Testis (tissue), 3 donors: ENCODE measurements around the gene CIPC. TPM values are rescaled to one million over a fixed set of nuclear protein-coding genes. Genes with fewer than 3 reads are reported as not detected.

Experiments used
- DNase-seq: peaks from one replicate; pipeline ENCODE4 v3.0.0-alpha.2; 2019
- H3K27ac ChIP-seq, 2 donors: fragments of 200-600 bp; sonication (generic); one replicate each; pipeline ENCODE4 v1.5.1; 2019
- H3K27me3 ChIP-seq: fragments of 200-600 bp; sonication (generic); one replicate; pipeline ENCODE4 v1.5.1; 2019
- H3K36me3 ChIP-seq: fragments of 200-600 bp; sonication (generic); one replicate; pipeline ENCODE4 v1.5.1; 2017; ENCODE audit warnings: low read depth; ENCODE audit errors: missing control alignments
- H3K4me1 ChIP-seq: fragments of 200-600 bp; sonication (generic); one replicate; pipeline ENCODE4 v1.5.1; 2019
- H3K4me3 ChIP-seq, 2 donors: fragments of 200-600 bp; sonication (generic); one replicate each; pipeline ENCODE4 v1.5.1; 2017 to 2019
- H3K9me3 ChIP-seq: fragments of 200-600 bp; sonication (generic); one replicate; pipeline ENCODE4 v1.5.1; 2017
- CTCF ChIP-seq, 3 experiments: fragments of 450-650 bp in 2 of 3; fragments of 200-600 bp in 1 of 3; sonication (generic) in 1 of 3; IDR thresholded peaks; one replicate each; pipeline ENCODE4 v1.5.1; 2016 to 2019; ENCODE audit warnings: antibody characterized with exemption in 3 of 3, mild to moderate bottlenecking in 2 of 3, moderate library complexity in 1 of 3
- POLR2A ChIP-seq: fragments of 450-650 bp; IDR thresholded peaks from one replicate; pipeline ENCODE4 v1.6.1; 2017; ENCODE audit warnings: antibody characterized with exemption, mild to moderate bottlenecking, moderate library complexity
- WGBS, 2 donors: methylation state at CpG; one replicate each; pipeline ENCODE4 v1.1.5; 2018; 5-methylcytosine and 5-hydroxymethylcytosine counted together
- intact Hi-C: fragments of 100-400 bp; cut with DNase I; formaldehyde crosslinking; loops from one replicate; pipeline ENCODE4 v1.15.1; 2023; ENCODE audit warnings: low total_unique reads
- polyA plus RNA-seq: library from polyadenylated mRNA; stranded (reverse); fragments of 350-450 nt; fragmentation: Illumina TruSeq; extraction: RNeasy Lipid Tissue Mini Kit (QIAGEN cat#74804); gene quantifications from one replicate; pipeline ENCODE4 v1.2.3, GENCODE V29; 2014; ENCODE audit warnings: low read depth, low replicate concordance; ENCODE audit not compliant: insufficient read depth
- total RNA-seq, 2 donors: library from RNA; depleted of rRNA; stranded (reverse); fragments of >200 nt; gene quantifications; one replicate each; pipeline ENCODE4 v1.2.3, GENCODE V29; 2016

CIPC gene
- total and polyA plus RNA-seq, 3 donors from 2014 or later, result 23.4 to 48.3 (median 44.5) TPM

GRCh38 chr14:77158882-77159255, 60.8 kb downstream of the CIPC start:
- TF ChIP-seq CTCF (IDR thresholded peaks at IDR 0.05) (no peak), POLR2A (no peak)
- Histone ChIP-seq H3K27ac (no peak overlapping the region), H3K36me3 (no peaks in the 10 kb centered on the region), H3K4me1 (peaks cover 10% of the 10 kb centered on the region), H3K4me3 (no peak overlapping the region), H3K27me3 (no peaks in the 10 kb centered on the region), H3K9me3 (no peaks in the 10 kb centered on the region)
- no peak for DNase-seq
- intact Hi-C loops, result no loop called here
- WGBS, 2 donors, result 76 to 84% methylated on average over 2 of the region's 2 CpGs

DNA sequence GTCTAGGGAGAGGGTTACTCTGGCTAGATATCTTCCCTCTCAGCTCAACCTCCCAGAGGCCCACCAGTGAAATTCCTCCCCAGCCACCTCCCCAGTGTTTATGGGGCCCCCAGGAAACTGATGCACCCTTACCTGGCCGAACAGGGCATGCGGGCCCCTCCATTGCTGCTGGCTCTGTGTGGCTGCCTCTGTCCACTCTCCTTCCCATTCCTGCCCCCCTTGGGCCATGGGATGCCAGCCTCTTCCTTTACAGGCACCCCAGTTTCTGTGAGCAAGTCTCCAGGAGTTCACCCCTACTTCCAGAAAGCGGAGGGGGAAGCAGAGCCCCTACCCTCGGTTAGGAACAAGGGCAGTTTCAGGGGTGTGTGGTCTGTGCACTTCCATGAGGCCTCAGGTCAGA, 63.0 kb downstream of the CIPC start:
- Histone ChIP-seq H3K4me1 (peaks cover 10% of the 10 kb centered on the region), H3K4me3 (no peak overlapping the region), H3K9me3 (no peaks in the 10 kb centered on the region), H3K27me3 (no peaks in the 10 kb centered on the region), H3K36me3 (no peaks in the 10 kb centered on the region), H3K27ac (no peak overlapping the region)
- intact Hi-C loops, result no loop called here
- no peak for TF ChIP-seq CTCF (IDR thresholded peaks at IDR 0.05)
- TF ChIP-seq POLR2A, result no peak
- DNase-seq, result no peak
- WGBS, 2 donors, result 81 to 87% methylated on average over 3 to 4 of the region's 4 CpGs

Other genes with a start within 250 kb of the CIPC start
- gene IRF2BPL, start 69.5 kb upstream of the CIPC start, total RNA-seq, result 100 to 1,000 TPM in 1 of 2 donors, 10 to 100 TPM in 1; 94.6 to 120 TPM
- 30.9 TPM for gene IRF2BPL, start 69.5 kb upstream of the CIPC start, polyA plus RNA-seq
- gene ZDHHC22, start 43.5 kb downstream of the CIPC start, total RNA-seq, result 1 to 10 TPM; 1.7 to 3.2 TPM
- 0.84 TPM for gene ZDHHC22, start 43.5 kb downstream of the CIPC start, polyA plus RNA-seq
- 10 to 100 TPM; 14.1 to 20.7 TPM for gene TMEM63C, start 83.5 kb downstream of the CIPC start, total RNA-seq
- gene TMEM63C, start 83.5 kb downstream of the CIPC start, polyA plus RNA-seq, result 21.0 TPM
- gene NGB, start 172.9 kb downstream of the CIPC start, total RNA-seq, result 1 to 10 TPM; 1.1 to 1.3 TPM
- gene NGB, start 172.9 kb downstream of the CIPC start, polyA plus RNA-seq, result 0.76 TPM
- gene POMT2, start 222.6 kb downstream of the CIPC start, total RNA-seq, result 100 to 1,000 TPM; 127 to 162 TPM
- 108 TPM for gene POMT2, start 222.6 kb downstream of the CIPC start, polyA plus RNA-seq
- 10 to 100 TPM; 52.8 to 64.1 TPM for gene GSTZ1, start 222.8 kb downstream of the CIPC start, total RNA-seq
- gene GSTZ1, start 222.8 kb downstream of the CIPC start, polyA plus RNA-seq, result 101 TPM